ENCODE data around the gene LRMDA. TPM values are rescaled to one million over a fixed set of nuclear protein-coding genes. Genes with fewer than 3 reads are reported as not detected.

LRMDA gene
- total RNA-seq, 1 donor from 2014 or later: 18.7 TPM

DNA sequence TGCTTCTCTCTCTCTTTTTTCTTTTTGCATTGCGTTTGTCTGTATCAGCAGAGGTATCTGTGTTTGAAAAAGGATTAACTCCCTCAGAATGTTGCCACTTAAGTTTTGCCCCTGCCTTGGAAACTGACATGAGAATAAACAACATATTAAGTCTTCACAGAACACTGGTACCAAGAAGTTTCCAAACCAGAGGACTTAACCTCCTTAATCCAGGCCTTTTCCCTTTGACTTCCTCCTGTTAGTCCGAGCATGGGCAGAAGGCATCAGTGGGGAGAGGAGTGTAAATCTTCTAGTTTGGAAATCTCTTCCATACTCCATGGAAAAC lies 681.4 kb downstream of the LRMDA start:
- DNase-seq (ENCODE audit: low read depth): no peak
- H3K27me3 ChIP-seq (ENCODE audit: control insufficient read depth, insufficient read depth, low read length): peaks cover 4% of the 10 kb centered on the region
- no peak overlapping the region for H3K4me3 ChIP-seq (ENCODE audit: low read depth, low read length)
- no peaks in the 10 kb centered on the region for H3K36me3 ChIP-seq (ENCODE audit: control insufficient read depth, insufficient read depth, low read length)
- no peak for TF ChIP-seq CTCF (IDR thresholded peaks at IDR 0.05; ENCODE audit: insufficient read depth, low read length, poor library complexity, severe bottlenecking)

- no peak for DNase-seq (ENCODE audit: low read depth)
- no peak overlapping the region for H3K4me3 ChIP-seq (ENCODE audit: low read depth, low read length)
- H3K27me3 ChIP-seq (ENCODE audit: control insufficient read depth, insufficient read depth, low read length): peaks cover 4% of the 10 kb centered on the region
- TF ChIP-seq CTCF (IDR thresholded peaks at IDR 0.05; ENCODE audit: insufficient read depth, low read length, poor library complexity, severe bottlenecking): no peak
- H3K36me3 ChIP-seq (ENCODE audit: control insufficient read depth, insufficient read depth, low read length): no peaks in the 10 kb centered on the region
Observed at GRCh38 chr10:76113952-76114351, 682.5 kb downstream of the LRMDA start.

- DNase-seq (ENCODE audit: low read depth): no peak
- Histone ChIP-seq H3K4me3 (ENCODE audit: low read depth, low read length) (no peak overlapping the region), H3K36me3 (ENCODE audit: control insufficient read depth, insufficient read depth, low read length) (no peaks in the 10 kb centered on the region), H3K27me3 (ENCODE audit: control insufficient read depth, insufficient read depth, low read length) (peaks cover 4% of the 10 kb centered on the region)
- no peak for TF ChIP-seq CTCF (IDR thresholded peaks at IDR 0.05; ENCODE audit: insufficient read depth, low read length, poor library complexity, severe bottlenecking)
Observed at GRCh38 chr10:76114581-76115001, 683.2 kb downstream of the LRMDA start.

GRCh38 chr10:76115131-76115470 lies 683.7 kb downstream of the LRMDA start:
- DNase-seq (ENCODE audit: low read depth): no peak
- Histone ChIP-seq H3K4me3 (ENCODE audit: low read depth, low read length) (no peak overlapping the region), H3K27me3 (ENCODE audit: control insufficient read depth, insufficient read depth, low read length) (peaks cover 4% of the 10 kb centered on the region), H3K36me3 (ENCODE audit: control insufficient read depth, insufficient read depth, low read length) (no peaks in the 10 kb centered on the region)
- no peak for TF ChIP-seq CTCF (IDR thresholded peaks at IDR 0.05; ENCODE audit: insufficient read depth, low read length, poor library complexity, severe bottlenecking)

DNA sequence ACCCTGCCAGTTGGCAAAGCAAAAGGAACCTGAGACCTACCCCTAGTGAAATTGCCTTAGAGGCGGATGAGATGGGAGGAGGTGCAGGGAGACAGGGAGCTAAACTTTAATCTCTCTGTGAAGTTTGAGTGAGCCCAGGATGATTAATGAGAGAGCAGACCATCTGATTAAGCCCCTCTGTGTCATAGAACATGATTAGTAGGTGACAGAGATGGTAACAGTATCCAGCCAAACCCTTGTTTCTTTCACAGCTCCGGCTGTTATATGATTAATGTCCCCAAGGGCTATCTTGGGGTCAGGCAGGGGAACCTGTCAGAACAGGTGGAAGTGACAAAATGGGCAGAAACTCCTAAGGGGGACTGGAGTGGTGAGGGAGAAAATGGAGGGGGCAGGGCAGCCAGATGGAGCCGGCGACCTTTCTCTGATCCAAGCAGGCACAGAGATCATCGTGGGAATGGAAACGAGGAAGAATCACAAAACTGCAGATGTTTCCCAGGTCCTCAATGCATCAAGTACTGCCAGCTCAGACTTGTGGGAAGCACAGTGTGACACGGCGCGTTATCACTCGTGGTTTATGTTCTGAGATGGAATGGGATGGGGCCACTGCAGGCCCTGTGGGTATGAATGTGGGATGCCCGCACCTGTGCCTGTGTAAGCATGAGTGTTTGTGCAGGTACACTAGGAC lies 684.2 kb downstream of the LRMDA start:
- TF ChIP-seq CTCF (IDR thresholded peaks at IDR 0.05; ENCODE audit: insufficient read depth, low read length, poor library complexity, severe bottlenecking): no peak
- Histone ChIP-seq H3K4me3 (ENCODE audit: low read depth, low read length) (no peak overlapping the region), H3K36me3 (ENCODE audit: control insufficient read depth, insufficient read depth, low read length) (no peaks in the 10 kb centered on the region), H3K27me3 (ENCODE audit: control insufficient read depth, insufficient read depth, low read length) (peaks cover 4% of the 10 kb centered on the region)
- no peak for DNase-seq (ENCODE audit: low read depth)

GRCh38 chr10:76116523-76116922 lies 685.1 kb downstream of the LRMDA start:
- Histone ChIP-seq H3K36me3 (ENCODE audit: control insufficient read depth, insufficient read depth, low read length) (no peaks in the 10 kb centered on the region), H3K4me3 (ENCODE audit: low read depth, low read length) (no peak overlapping the region), H3K27me3 (ENCODE audit: control insufficient read depth, insufficient read depth, low read length) (peaks cover 4% of the 10 kb centered on the region)
- no peak for TF ChIP-seq CTCF (IDR thresholded peaks at IDR 0.05; ENCODE audit: insufficient read depth, low read length, poor library complexity, severe bottlenecking)
- DNase-seq (ENCODE audit: low read depth): no peak
